Measurements from ENCODE around the gene GABRR1. TPM values are rescaled to one million over a fixed set of nuclear protein-coding genes. Genes with fewer than 3 reads are reported as not detected.

Gene GABRR1
- total and polyA plus RNA-seq, 10 donors, result not detected

DNA sequence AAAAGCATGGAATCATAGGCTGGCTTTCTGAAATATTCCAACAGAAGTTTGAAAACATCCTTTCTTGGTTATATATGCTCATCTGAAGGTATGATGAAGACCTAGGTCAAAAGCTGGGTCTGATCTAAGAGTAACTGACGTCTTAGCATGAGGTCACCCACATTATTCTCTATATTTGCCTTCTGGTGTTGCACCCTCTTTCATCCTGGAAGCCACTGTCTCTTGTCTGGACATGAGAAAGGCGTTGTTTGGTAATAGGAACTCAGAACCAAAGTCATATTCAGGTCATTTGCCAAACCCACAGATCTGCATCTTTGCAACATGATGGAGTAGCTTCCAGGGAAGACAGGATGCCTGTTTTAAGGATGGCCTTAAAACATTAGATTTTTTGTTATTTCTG lies 17.6 kb downstream of the GABRR1 start:
- intact Hi-C loops (cut with DNase I; ENCODE audit: low total_unique reads), result no loop called here
- Histone ChIP-seq H3K9me3 (peaks cover 5 to 19% (median 17%) of the 10 kb centered on the region in 8 donors), H3K4me1 (no peaks in the 10 kb centered on the region), H3K27ac (no peak overlapping the region), H3K4me3 (no peak overlapping the region), H3K36me3 (no peaks in the 10 kb centered on the region), H3K27me3 (replicated peaks in 1 of 7) (no peaks in the 10 kb centered on the region)
- DNase-seq, result no peak
- TF ChIP-seq POLR2AphosphoS5 (IDR thresholded peaks at IDR 0.05) (no peak), POLR2A (IDR thresholded peaks at IDR 0.05) (no peak)
- TF ChIP-seq, protein P1, sequence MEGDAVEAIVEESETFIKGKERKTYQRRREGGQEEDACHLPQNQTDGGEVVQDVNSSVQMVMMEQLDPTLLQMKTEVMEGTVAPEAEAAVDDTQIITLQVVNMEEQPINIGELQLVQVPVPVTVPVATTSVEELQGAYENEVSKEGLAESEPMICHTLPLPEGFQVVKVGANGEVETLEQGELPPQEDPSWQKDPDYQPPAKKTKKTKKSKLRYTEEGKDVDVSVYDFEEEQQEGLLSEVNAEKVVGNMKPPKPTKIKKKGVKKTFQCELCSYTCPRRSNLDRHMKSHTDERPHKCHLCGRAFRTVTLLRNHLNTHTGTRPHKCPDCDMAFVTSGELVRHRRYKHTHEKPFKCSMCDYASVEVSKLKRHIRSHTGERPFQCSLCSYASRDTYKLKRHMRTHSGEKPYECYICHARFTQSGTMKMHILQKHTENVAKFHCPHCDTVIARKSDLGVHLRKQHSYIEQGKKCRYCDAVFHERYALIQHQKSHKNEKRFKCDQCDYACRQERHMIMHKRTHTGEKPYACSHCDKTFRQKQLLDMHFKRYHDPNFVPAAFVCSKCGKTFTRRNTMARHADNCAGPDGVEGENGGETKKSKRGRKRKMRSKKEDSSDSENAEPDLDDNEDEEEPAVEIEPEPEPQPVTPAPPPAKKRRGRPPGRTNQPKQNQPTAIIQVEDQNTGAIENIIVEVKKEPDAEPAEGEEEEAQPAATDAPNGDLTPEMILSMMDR (IDR thresholded peaks at IDR 0.05 in 8 of 11, conservative IDR thresholded peaks at IDR 0.05 in 3 of 11), result no peak
- WGBS, 5 donors, result 57 to 86% (median 80%) methylated on average over 2 of the region's 2 CpGs

DNA sequence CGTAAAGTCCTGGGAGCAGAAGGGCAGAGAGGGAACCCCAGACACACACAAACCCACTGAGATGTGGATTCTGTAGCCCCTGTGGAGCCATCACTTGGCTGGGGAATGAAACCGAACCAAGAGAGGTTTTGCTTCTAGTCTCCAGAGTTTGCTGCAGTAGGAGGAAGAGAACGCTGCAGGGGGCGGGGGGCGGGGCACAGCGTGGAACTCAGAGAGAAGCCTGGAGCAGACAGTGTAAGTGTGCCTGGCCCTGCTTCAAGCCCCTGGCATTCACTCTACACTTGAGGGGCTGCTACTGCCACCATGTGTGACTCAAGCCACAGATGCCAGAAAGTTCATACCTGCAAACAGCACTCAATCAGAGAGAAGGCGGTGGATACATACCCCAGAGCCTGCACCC lies 18.9 kb downstream of the GABRR1 start:
- Histone ChIP-seq H3K4me1 (no peaks in the 10 kb centered on the region), H3K36me3 (no peaks in the 10 kb centered on the region), H3K9me3 (peaks cover 5 to 32% (median 28%) of the 10 kb centered on the region in 8 donors), H3K4me3 (no peak overlapping the region), H3K27ac (no peak overlapping the region), H3K27me3 (replicated peaks in 1 of 7) (no peaks in the 10 kb centered on the region)
- intact Hi-C loops (cut with DNase I; ENCODE audit: low total_unique reads), result no loop called here
- DNase-seq, result no peak
- WGBS, 5 donors, result 65 to 84% (median 72%) methylated on average over 6 to 7 of the region's 7 CpGs
- no peak for TF ChIP-seq POLR2AphosphoS5 (IDR thresholded peaks at IDR 0.05)
- TF ChIP-seq POLR2A (IDR thresholded peaks at IDR 0.05), result no peak

DNA sequence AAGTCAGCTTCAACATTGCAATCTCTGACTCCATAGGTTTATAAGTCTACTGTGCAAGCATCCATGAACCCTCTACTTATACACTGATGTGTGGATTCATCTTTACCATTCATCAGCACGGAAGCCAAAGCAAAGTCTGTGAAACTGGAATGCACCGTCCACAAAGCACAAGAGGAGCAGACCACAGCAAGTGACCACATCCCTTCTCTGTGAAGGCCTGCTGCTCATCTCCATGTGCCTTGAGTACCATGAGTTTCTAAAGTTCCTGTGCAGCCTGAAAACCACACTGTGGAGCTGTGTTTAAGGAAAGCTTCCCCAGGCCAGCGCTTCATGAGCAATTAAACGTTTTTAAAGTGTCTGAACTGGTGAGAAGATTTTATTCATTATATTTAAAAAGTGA lies 20.0 kb downstream of the GABRR1 start:
- no peak overlapping the region for H3K4me3 ChIP-seq
- H3K27me3 ChIP-seq (replicated peaks in 1 of 7), result no peaks in the 10 kb centered on the region
- DNase-seq, result no peak
- no peaks in the 10 kb centered on the region for H3K4me1 ChIP-seq
- no peak overlapping the region for H3K27ac ChIP-seq
- intact Hi-C loops (cut with DNase I; ENCODE audit: low total_unique reads), result no loop called here
- WGBS, 5 donors, result 55 to 86% (median 68%) methylated on average over 4 of the region's 4 CpGs
- TF ChIP-seq POLR2AphosphoS5 (IDR thresholded peaks at IDR 0.05) (no peak), POLR2A (IDR thresholded peaks at IDR 0.05) (no peak)
- TF ChIP-seq, protein P1 (IDR thresholded peaks at IDR 0.05 in 8 of 11, conservative IDR thresholded peaks at IDR 0.05 in 3 of 11), result no peak
- H3K36me3 ChIP-seq, result no peaks in the 10 kb centered on the region
- H3K9me3 ChIP-seq, result peaks cover 5 to 35% (median 28%) of the 10 kb centered on the region in 8 donors

DNA sequence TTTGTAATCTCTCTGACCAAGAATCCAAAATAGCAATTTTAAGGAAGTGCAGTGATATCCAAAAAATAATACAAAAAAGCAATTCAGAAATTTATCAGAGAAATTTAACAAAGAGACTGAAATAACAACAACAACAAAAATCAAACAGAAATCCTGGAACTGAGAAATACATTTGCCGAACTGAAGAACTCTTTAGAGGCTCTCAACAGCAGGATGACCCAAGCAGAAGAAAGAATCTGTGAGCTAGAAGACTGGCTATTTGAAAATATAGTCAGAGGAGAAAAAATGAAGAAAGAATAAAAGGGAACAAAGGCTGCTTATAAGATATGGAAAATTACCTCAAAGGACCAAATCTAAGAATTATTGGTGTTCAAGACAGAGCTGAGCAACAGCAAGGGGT lies 22.6 kb downstream of the GABRR1 start:
- Histone ChIP-seq H3K27me3 (replicated peaks in 1 of 7) (no peaks in the 10 kb centered on the region), H3K36me3 (no peaks in the 10 kb centered on the region), H3K27ac (no peak overlapping the region), H3K4me1 (no peaks in the 10 kb centered on the region), H3K9me3 (peaks cover 5 to 35% (median 28%) of the 10 kb centered on the region in 8 donors), H3K4me3 (no peak overlapping the region)
- DNase-seq, result no peak
- WGBS, 5 donors, result 92 to 98% (median 96%) methylated on average over 1 of the region's 1 CpG
- intact Hi-C loops (cut with DNase I; ENCODE audit: low total_unique reads), result no loop called here
- TF ChIP-seq POLR2AphosphoS5 (IDR thresholded peaks at IDR 0.05), result no peak
- no peak for TF ChIP-seq POLR2A (IDR thresholded peaks at IDR 0.05)
- TF ChIP-seq, protein P1 (IDR thresholded peaks at IDR 0.05 in 8 of 11, conservative IDR thresholded peaks at IDR 0.05 in 3 of 11), result no peak

DNA sequence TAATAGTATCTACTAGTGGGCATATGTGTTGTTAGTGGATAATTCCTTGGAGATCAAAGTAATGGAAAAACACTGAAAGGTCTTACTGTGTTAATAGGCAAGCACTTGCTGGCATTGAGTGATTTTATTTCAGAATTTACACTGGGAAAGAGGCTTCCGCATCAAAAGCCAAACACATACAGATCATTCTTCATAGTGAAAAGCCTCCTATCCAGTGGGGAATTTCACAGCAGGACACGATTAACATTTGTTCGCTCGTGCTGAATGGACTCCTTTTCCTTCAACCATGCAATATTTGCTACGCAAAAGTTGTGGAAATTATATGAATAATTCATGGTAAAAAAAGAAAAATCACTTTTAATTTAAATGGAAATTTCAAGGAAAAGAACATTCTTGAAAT lies 26.4 kb downstream of the GABRR1 start:
- intact Hi-C loops (cut with DNase I; ENCODE audit: low total_unique reads), result no loop called here
- TF ChIP-seq POLR2AphosphoS5 (IDR thresholded peaks at IDR 0.05), result no peak
- no peak for TF ChIP-seq POLR2A (IDR thresholded peaks at IDR 0.05)

More for the DNA sequence above, 26.4 kb downstream of the GABRR1 start:
- no peak for DNase-seq
- peaks cover 5 to 29% (median 23%) of the 10 kb centered on the region in 8 donors for H3K9me3 ChIP-seq
- H3K27ac ChIP-seq, result no peak overlapping the region
- no peaks in the 10 kb centered on the region for H3K36me3 ChIP-seq
- H3K27me3 ChIP-seq (replicated peaks in 1 of 7), result no peaks in the 10 kb centered on the region
- H3K4me1 ChIP-seq, result no peaks in the 10 kb centered on the region
- WGBS, 5 donors, result 76 to 93% (median 89%) methylated on average over 5 of the region's 5 CpGs
- H3K4me3 ChIP-seq, result no peak overlapping the region
